WTC11 (cell line): Measurements from ENCODE around the gene ATP2B3. TPM values are rescaled to one million over a fixed set of nuclear protein-coding genes. Genes with fewer than 3 reads are reported as not detected.

Experiments used
- ATAC-seq: fragments of 200-7000 bp; cut with Tn5 transposase; 2 replicates; pipeline ENCODE4 v1.10.0; 2021; ENCODE audit warnings: mild to moderate bottlenecking, moderate library complexity
- CTCF ChIA-PET: fragments of 300-600 bp; sonication (Branson Sonifier 250); formaldehyde crosslinking; loops from one replicate; lab custom pipeline; 2021; ENCODE audit warnings: antibody characterized with exemption; lab: Charles Lee
- POLR2A ChIA-PET: fragments of 350-600 bp; sonication (Branson Sonifier 250); formaldehyde crosslinking; loops from one replicate; lab custom pipeline; 2021; ENCODE audit warnings: antibody characterized with exemption; lab: Charles Lee
- DNase-seq: peaks from one replicate; pipeline ENCODE4 v3.0.0; 2021; ENCODE audit warnings: low spot score
- H3K27ac Mint-ChIP-seq: 2 replicates; pipeline ENCODE4 v1.8.0; 2021; ENCODE audit warnings: mixed read lengths
- H3K27me3 Mint-ChIP-seq: 2 replicates; pipeline ENCODE4 v1.8.0; 2021; ENCODE audit warnings: low read depth, mild to moderate bottlenecking, moderate library complexity, mixed read lengths
- H3K36me3 Mint-ChIP-seq: 2 replicates; pipeline ENCODE4 v1.8.0; 2021; ENCODE audit warnings: mixed read lengths
- H3K4me1 Mint-ChIP-seq: 2 replicates; pipeline ENCODE4 v1.8.0; 2022; ENCODE audit warnings: mixed read lengths
- H3K4me3 Mint-ChIP-seq: 2 replicates; pipeline ENCODE4 v1.8.0; 2021; ENCODE audit warnings: mild to moderate bottlenecking, moderate library complexity, mixed read lengths
- H3K9me3 Mint-ChIP-seq: 2 replicates; pipeline ENCODE4 v1.8.0; 2021; ENCODE audit warnings: mixed read lengths
- CREB1 ChIP-seq: sonication (generic); formaldehyde crosslinking; IDR thresholded peaks from 2 replicates; pipeline ENCODE4 v1.8.0; 2023; ENCODE audit warnings: mild to moderate bottlenecking, missing genetic modification reagents
- CTCF ChIP-seq: fragments of 200-600 bp; IDR thresholded peaks from 2 replicates; pipeline ENCODE4 v1.8.0; 2022; ENCODE audit warnings: antibody characterized with exemption
- E2F4 ChIP-seq: sonication (generic); formaldehyde crosslinking; IDR thresholded peaks from 2 replicates; pipeline ENCODE4 v1.8.1; 2022; ENCODE audit warnings: low read depth, mild to moderate bottlenecking, moderate library complexity, missing genetic modification reagents, borderline replicate concordance
- ERG ChIP-seq: fragments of 250-450 bp; sonication (Bioruptor Pico); IDR thresholded peaks from 2 replicates; pipeline ENCODE4 v1.8.0; 2021; ENCODE audit warnings: mild to moderate bottlenecking
- ETV6 ChIP-seq: sonication (generic); formaldehyde crosslinking; IDR thresholded peaks from 2 replicates; pipeline ENCODE4 v1.8.1; 2022; ENCODE audit warnings: mild to moderate bottlenecking, missing genetic modification reagents
- FOXP1 ChIP-seq: sonication (generic); formaldehyde crosslinking; IDR thresholded peaks from 2 replicates; pipeline ENCODE4 v1.8.0; 2022; ENCODE audit warnings: missing genetic modification reagents, mild to moderate bottlenecking, moderate library complexity, borderline replicate concordance
- FOXP4 ChIP-seq: sonication (generic); formaldehyde crosslinking; IDR thresholded peaks from 2 replicates; pipeline ENCODE4 v1.8.0; 2022; ENCODE audit warnings: mild to moderate bottlenecking, missing genetic modification reagents
- GABPB1 ChIP-seq: sonication (generic); formaldehyde crosslinking; IDR thresholded peaks from 2 replicates; pipeline ENCODE4 v1.8.1; 2023; ENCODE audit warnings: mild to moderate bottlenecking, missing genetic modification reagents
- IRF1 ChIP-seq: sonication (generic); formaldehyde crosslinking; IDR thresholded peaks from 2 replicates; pipeline ENCODE4 v1.8.0; 2023; ENCODE audit warnings: missing genetic modification reagents
- JUN ChIP-seq: sonication (generic); formaldehyde crosslinking; IDR thresholded peaks from 2 replicates; pipeline ENCODE4 v1.8.0; 2023; ENCODE audit warnings: mild to moderate bottlenecking, missing genetic modification reagents
- MLX ChIP-seq: sonication (generic); formaldehyde crosslinking; IDR thresholded peaks from 2 replicates; pipeline ENCODE4 v1.8.1; 2023; ENCODE audit warnings: mild to moderate bottlenecking, missing genetic modification reagents, moderate library complexity
- MYBL2 ChIP-seq: sonication (generic); formaldehyde crosslinking; IDR thresholded peaks from 2 replicates; pipeline ENCODE4 v1.8.1; 2023; ENCODE audit warnings: mild to moderate bottlenecking, moderate library complexity, missing genetic modification reagents
- SMAD3 ChIP-seq: sonication (generic); formaldehyde crosslinking; IDR thresholded peaks from 2 replicates; pipeline ENCODE4 v1.8.0; 2022; ENCODE audit warnings: missing genetic modification reagents, mild to moderate bottlenecking, borderline replicate concordance
- ZBTB21 ChIP-seq: sonication (generic); formaldehyde crosslinking; IDR thresholded peaks from 2 replicates; pipeline ENCODE4 v1.8.1; 2023; ENCODE audit warnings: mild to moderate bottlenecking, missing genetic modification reagents, borderline replicate concordance
- ZMAT4 ChIP-seq: fragments of 250-450 bp; sonication (Bioruptor Pico); IDR thresholded peaks from 2 replicates; pipeline ENCODE4 v1.9.0; 2021; ENCODE audit warnings: mild to moderate bottlenecking
- ZNF138 ChIP-seq: sonication (generic); formaldehyde crosslinking; conservative IDR thresholded peaks from 2 replicates; pipeline ENCODE4 v1.8.1; 2022; ENCODE audit warnings: mild to moderate bottlenecking, moderate library complexity, missing genetic modification reagents
- ZNF263 ChIP-seq: sonication (generic); formaldehyde crosslinking; IDR thresholded peaks from 2 replicates; pipeline ENCODE4 v1.8.1; 2022; ENCODE audit warnings: low read depth, mild to moderate bottlenecking, moderate library complexity, missing genetic modification reagents
- total RNA-seq: library from RNA; stranded (reverse); gene quantifications from 3 replicates; pipeline ENCODE4 v1.2.3, GENCODE V29; 2021

ATP2B3 gene
- total RNA-seq, 1 experiment from 2014 or later = 0.28 TPM

GRCh38 chrX:153485396-153486080 is 31.9 kb upstream of the ATP2B3 start (continued):
- TF ChIP-seq E2F4 = no peak
- no peak for TF ChIP-seq CTCF
- no peak for TF ChIP-seq FOXP1 (CRISPR knock-in tag)
- no peak for TF ChIP-seq JUN
- no peak for TF ChIP-seq MLX (CRISPR knock-in tag)
- TF ChIP-seq SMAD3 (CRISPR knock-in tag) = no peak
- no peak for TF ChIP-seq CREB1 (CRISPR knock-in tag)
- no peak for TF ChIP-seq MYBL2
- TF ChIP-seq FOXP4 (CRISPR knock-in tag) = no peak
- TF ChIP-seq ETV6 (CRISPR knock-in tag) = no peak
- TF ChIP-seq IRF1 (CRISPR knock-in tag) = no peak

- H3K4me1 Mint-ChIP-seq = no peaks in the 10 kb centered on the region
- no peaks in the 10 kb centered on the region for H3K9me3 Mint-ChIP-seq
- H3K4me3 Mint-ChIP-seq = no peak overlapping the region
- H3K36me3 Mint-ChIP-seq = no peaks in the 10 kb centered on the region
- DNase-seq (no peak), ATAC-seq (no peak)
- H3K27me3 Mint-ChIP-seq = no peaks in the 10 kb centered on the region; the same call in 1 of the 2 replicates
- no peak overlapping the region for H3K27ac Mint-ChIP-seq
- ChIA-PET POLR2A (no interaction called here), CTCF (interaction anchor here (1.5 kb wide), 1 partner anchor 15 kb away, joined by 8 read pairs; the partner anchor contains the start of gene HAUS7)
- no peak for TF ChIP-seq GABPB1 (CRISPR knock-in tag)
- TF ChIP-seq ZNF263 (CRISPR knock-in tag) = no peak
- TF ChIP-seq ZMAT4 = no peak
- no peak for TF ChIP-seq ZNF138 (CRISPR knock-in tag)
- no peak for TF ChIP-seq ZBTB21 (CRISPR knock-in tag)
- no peak for TF ChIP-seq ERG (CRISPR knock-in tag)
- no peak for TF ChIP-seq MLX (CRISPR knock-in tag)
Measured at GRCh38 chrX:153486171-153486570, 31.3 kb upstream of the ATP2B3 start.
